Eye (tissue), 1 donor: ENCODE measurements around the gene CRLF3.
"Not testable (repeated sequence)": the region's sequence is repeated elsewhere in the genome, so short reads cannot be mapped to it uniquely, and the experiment has no call there.

Experiments used
- DNase-seq: peaks from one replicate; pipeline ENCODE4 v3.0.0-alpha.2; 2015

Gene CRLF3

GRCh38 chr17:30735206-30735605, 89.3 kb downstream of the CRLF3 start:
- DNase-seq, result not testable (repeated sequence)

GRCh38 chr17:30734153-30734552, 90.3 kb downstream of the CRLF3 start:
- DNase-seq, result not testable (repeated sequence)
